ENCODE measurements around the gene PEX13.

The PEX13 gene

GRCh38 chr2:61017556-61018317 is at the start of gene PEX13, which contains the start of gene PUS10:
TSS of gene PEX13 (plus strand) at chr2:61017720. CDS start at chr2:61017760, 40 bp downstream.
TSS of gene PUS10 (minus strand) at chr2:61018255. CDS start at chr2:61011890, 6,365 bp downstream.
- H3K27ac ChIP-seq: peak within 1 kb of the TSS; percentile 99
- TF ChIP-seq CTCF (IDR thresholded peaks at IDR 0.05) (no peak), ZFX (IDR thresholded peaks at IDR 0.05; ENCODE audit: borderline replicate concordance) (no peak)

- TF ChIP-seq ZFX (IDR thresholded peaks at IDR 0.05; ENCODE audit: borderline replicate concordance) (no peak), CTCF (IDR thresholded peaks at IDR 0.05) (no peak)
- no peak overlapping the region for H3K27ac ChIP-seq
These were observed 44.4 kb upstream of the PEX13 start for GRCh38 chr2:60972889-60973656.

- no peak for TF ChIP-seq CTCF (IDR thresholded peaks at IDR 0.05)
- no peak for TF ChIP-seq ZFX (IDR thresholded peaks at IDR 0.05; ENCODE audit: borderline replicate concordance)
- no peak overlapping the region for H3K27ac ChIP-seq
These were observed 43.8 kb upstream of the PEX13 start for GRCh38 chr2:60973705-60974104.

GRCh38 chr2:60974652-60975051 is 42.9 kb upstream of the PEX13 start:
- TF ChIP-seq CTCF (IDR thresholded peaks at IDR 0.05) (no peak), ZFX (IDR thresholded peaks at IDR 0.05; ENCODE audit: borderline replicate concordance) (no peak)
- no peak overlapping the region for H3K27ac ChIP-seq

GRCh38 chr2:60976256-60976850 is 41.2 kb upstream of the PEX13 start:
- no peak overlapping the region for H3K27ac ChIP-seq

GRCh38 chr2:60976875-60977561 is 40.5 kb upstream of the PEX13 start:
- TF ChIP-seq CTCF (IDR thresholded peaks at IDR 0.05) (no peak), ZFX (IDR thresholded peaks at IDR 0.05; ENCODE audit: borderline replicate concordance) (no peak)
- H3K27ac ChIP-seq: no peak overlapping the region

More at GRCh38 chr2:60976256-60976850, 41.2 kb upstream of the PEX13 start:
- TF ChIP-seq ZFX (IDR thresholded peaks at IDR 0.05; ENCODE audit: borderline replicate concordance) (no peak), CTCF (IDR thresholded peaks at IDR 0.05) (no peak)

All from 22Rv1 (cell line).